ENCODE data around the gene RSPO1. TPM values are rescaled to one million over a fixed set of nuclear protein-coding genes. Genes with fewer than 3 reads are reported as not detected.

Gene RSPO1
- total and polyA plus RNA-seq, 2 of the 13 experiments (the other 11 are each of a cell fraction or from before 2014, with no cell fraction given), result not detected

GRCh38 chr1:37595440-37596181 is 39.1 kb downstream of the RSPO1 start, which contains the start of gene GNL2 (continued):
- TF ChIP-seq LBX2 (CRISPR knock-in tag; IDR thresholded peaks at IDR 0.05; ENCODE audit: borderline replicate concordance) (peak; percentile 61; the same call in 1 of the 2 replicates), HNRNPL (IDR thresholded peaks at IDR 0.05; ENCODE audit: low read depth, low read length) (no peak), ISX (CRISPR knock-in tag; conservative IDR thresholded peaks at IDR 0.05) (no peak), ATF2 (CRISPR knock-in tag; IDR thresholded peaks at IDR 0.05) (peak; percentile 57; the same call in 1 of the 2 replicates), ZNF609 (CRISPR knock-in tag; IDR thresholded peaks at IDR 0.05; ENCODE audit: borderline replicate concordance) (peak; percentile 46; the same call in 1 of the 2 replicates), NR2C2 (CRISPR knock-in tag; IDR thresholded peaks at IDR 0.05; ENCODE audit: borderline replicate concordance) (peak; percentile 61), ZBTB46 (CRISPR knock-in tag; IDR thresholded peaks at IDR 0.05; ENCODE audit: borderline replicate concordance) (no peak), FOXP1 (IDR thresholded peaks at IDR 0.05) (no peak), FOXP1 (CRISPR knock-in tag; IDR thresholded peaks at IDR 0.05) (no peak), TCF7L2 (IDR thresholded peaks at IDR 0.05; ENCODE audit: low read depth, low read length) (no peak), MIER3 (CRISPR knock-in tag; IDR thresholded peaks at IDR 0.05; ENCODE audit: borderline replicate concordance) (peak; percentile 61; the same call in 1 of the 2 replicates), HCFC1 (IDR thresholded peaks at IDR 0.05; ENCODE audit: low read depth, low read length) (peak; percentile 50; the same call in 1 of the 2 replicates), DMAP1 (CRISPR knock-in tag; IDR thresholded peaks at IDR 0.05) (peak; percentile 97), HMGXB4 (CRISPR knock-in tag; IDR thresholded peaks at IDR 0.05; ENCODE audit: borderline replicate concordance in 1 of 2, low read depth in 1 of 2) (peak in 1 of 2 experiments; percentile 30; a peak in 1 of 4 replicates), FUBP1 (CRISPR knock-in tag; IDR thresholded peaks at IDR 0.05; ENCODE audit: borderline replicate concordance) (no peak), SMAD3 (CRISPR knock-in tag; IDR thresholded peaks at IDR 0.05) (no peak)
